Activated naive CD4-positive, alpha-beta T cell treated with anti-CD3 and anti-CD28 coated beads, Interleukin-2, amount 50 U/mL, for 72 hours (primary cell): Measurements from ENCODE around the gene NUBPL. TPM values are rescaled to one million over a fixed set of nuclear protein-coding genes. Genes with fewer than 3 reads are reported as not detected.
A peak's percentile ranks its signal among the peaks of the same experiment; 100 is the strongest.
"Not testable (repeated sequence)": the region's sequence is repeated elsewhere in the genome, so short reads cannot be mapped to it uniquely, and the experiment has no call there.

Experiments
- ATAC-seq, 2 donors: fragments of 150-1000 bp; cut with Tn5 transposase; 2 replicates each; pipeline ENCODE4 v1.10.0; 2021; ENCODE audit warnings: mild to moderate bottlenecking in 2 of 2, moderate library complexity in 2 of 2
- DNase-seq, 2 donors: peaks; one replicate each; pipeline ENCODE4 v3.0.0; 2021 to 2022; ENCODE audit warnings: low spot score in 2 of 2
- H3K27ac Mint-ChIP-seq, 2 donors: one replicate each; pipeline ENCODE4 v1.8.0; 2022; ENCODE audit warnings: mild to moderate bottlenecking in 2 of 2, mixed read lengths in 2 of 2
- H3K36me3 Mint-ChIP-seq, 2 donors: one replicate each; pipeline ENCODE4 v1.8.0; 2022; ENCODE audit warnings: mixed read lengths in 2 of 2
- H3K9me3 Mint-ChIP-seq, 2 donors: one replicate each; pipeline ENCODE4 v1.8.0; 2022; ENCODE audit warnings: mixed read lengths in 2 of 2
- total RNA-seq, 2 donors: library from RNA; stranded (reverse); gene quantifications; one replicate each; pipeline ENCODE4 v1.2.3, GENCODE V29; 2022

The NUBPL gene
- total RNA-seq, 2 donors from 2014 or later = 7.5 to 10.3 TPM

- Mint-ChIP-seq H3K36me3 (no peaks in the 10 kb centered on the region), H3K27ac (no peak overlapping the region), H3K9me3 (no peaks in the 10 kb centered on the region)
- no peak for ATAC-seq
- DNase-seq = no peak
Measured at GRCh38 chr14:31886156-31886835, 325.1 kb downstream of the NUBPL start.

- Mint-ChIP-seq H3K9me3 (no peaks in the 10 kb centered on the region), H3K36me3 (no peaks in the 10 kb centered on the region), H3K27ac (no peak overlapping the region)
- ATAC-seq = no peak
- no peak for DNase-seq
Measured at GRCh38 chr14:31887929-31888580, 326.9 kb downstream of the NUBPL start.

DNA sequence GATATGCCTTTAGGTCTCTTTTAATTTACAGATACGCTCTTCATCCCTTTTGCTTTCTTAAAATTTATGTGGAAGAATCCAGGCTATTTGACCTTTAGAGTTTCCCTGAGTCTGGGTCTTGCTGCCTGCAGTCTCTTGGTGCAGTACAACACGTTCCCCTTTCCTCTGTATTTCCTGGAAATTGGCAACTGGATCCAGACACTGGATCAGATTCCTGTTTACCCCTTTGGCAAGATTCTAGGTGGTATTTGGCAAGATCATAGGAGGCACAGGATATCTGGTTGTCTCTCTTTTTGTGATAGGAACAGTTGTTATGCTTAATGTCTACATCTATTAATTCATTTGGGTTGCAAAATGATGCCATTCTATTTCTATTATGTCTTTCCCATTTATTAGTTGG is 328.1 kb downstream of the NUBPL start:
- Mint-ChIP-seq H3K36me3 (no peaks in the 10 kb centered on the region), H3K27ac (no peak overlapping the region), H3K9me3 (no peaks in the 10 kb centered on the region)
- DNase-seq (no peak), ATAC-seq (no peak)

DNA sequence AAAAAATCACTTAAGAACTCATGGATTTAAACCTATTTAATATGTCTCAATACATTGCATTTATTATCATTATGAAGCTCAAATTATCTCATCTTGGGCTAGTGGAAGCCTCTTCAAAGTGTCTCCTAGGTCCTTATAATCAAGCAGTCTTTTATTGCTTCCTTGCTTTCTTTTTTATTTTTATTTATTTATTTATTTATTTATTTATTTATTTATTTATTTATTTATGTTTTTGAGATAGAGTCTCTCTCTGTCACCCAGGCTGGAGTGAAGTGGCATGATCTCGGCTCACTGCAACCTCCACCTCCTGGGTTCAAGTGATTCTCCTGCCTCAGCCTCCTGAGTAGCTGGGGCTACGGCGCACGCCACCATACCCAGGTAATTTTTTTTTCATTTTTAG is 329.0 kb downstream of the NUBPL start:
- not testable (repeated sequence) for DNase-seq, H3K36me3 Mint-ChIP-seq, H3K9me3 Mint-ChIP-seq, H3K27ac Mint-ChIP-seq, ATAC-seq

DNA sequence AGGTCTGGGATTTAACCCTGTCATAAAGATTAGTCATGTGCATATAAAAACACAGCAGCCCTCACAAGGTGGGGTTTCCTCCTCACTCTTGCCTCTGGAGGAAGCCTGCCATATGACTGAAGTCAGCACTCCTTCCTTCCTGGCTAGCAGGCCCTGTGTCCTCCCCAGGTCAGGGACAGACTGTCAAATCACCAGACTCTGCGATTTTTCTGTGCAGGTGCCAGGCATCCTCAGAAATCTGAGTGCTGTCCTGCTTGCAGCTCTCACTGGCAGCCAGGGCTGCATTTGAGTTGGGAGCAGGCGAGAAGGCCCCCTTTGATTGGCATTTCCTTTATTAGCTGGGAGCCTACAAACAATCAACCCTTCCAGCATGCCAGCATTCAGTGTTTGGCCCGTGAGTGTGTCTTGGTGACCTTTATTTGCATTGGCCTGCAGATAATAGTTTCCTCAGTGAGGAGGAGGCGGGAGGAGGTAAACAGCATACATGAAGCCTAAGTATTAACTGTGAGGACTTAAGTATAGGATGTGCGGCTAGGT is 332.1 kb downstream of the NUBPL start:
- no peak overlapping the region for H3K27ac Mint-ChIP-seq
- H3K9me3 Mint-ChIP-seq = no peaks in the 10 kb centered on the region
- ATAC-seq (no peak), DNase-seq (no peak)
- no peaks in the 10 kb centered on the region for H3K36me3 Mint-ChIP-seq

DNA sequence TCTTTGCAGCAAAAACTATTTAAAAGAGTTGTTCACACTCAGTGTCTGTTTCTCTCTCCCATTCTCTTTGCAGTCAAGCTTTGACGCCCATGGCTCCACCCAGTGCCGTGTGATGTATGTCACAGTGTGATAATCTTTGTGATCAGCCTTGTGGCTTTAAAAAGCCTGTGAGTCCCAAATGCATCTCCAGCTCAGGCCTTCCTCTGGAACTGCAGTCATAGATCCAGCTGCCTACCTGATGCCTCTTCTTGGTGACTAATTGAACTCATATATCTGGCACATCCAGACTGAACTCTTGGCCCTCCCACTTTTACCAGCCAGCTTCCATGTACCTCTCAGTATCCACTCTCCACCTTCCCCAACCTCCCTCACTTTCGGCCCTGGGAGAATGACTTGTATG is 333.1 kb downstream of the NUBPL start:
- Mint-ChIP-seq H3K9me3 (no peaks in the 10 kb centered on the region), H3K36me3 (no peaks in the 10 kb centered on the region), H3K27ac (no peak overlapping the region)
- DNase-seq = no peak
- no peak for ATAC-seq

- no peaks in the 10 kb centered on the region for H3K36me3 Mint-ChIP-seq
- DNase-seq = no peak
- H3K9me3 Mint-ChIP-seq = no peaks in the 10 kb centered on the region
- H3K27ac Mint-ChIP-seq = no peak overlapping the region
- no peak for ATAC-seq
Measured at GRCh38 chr14:31895206-31895605, 334.0 kb downstream of the NUBPL start.

GRCh38 chr14:31895646-31896045 is 334.4 kb downstream of the NUBPL start:
- DNase-seq = no peak
- ATAC-seq = no peak
- Mint-ChIP-seq H3K27ac (no peak overlapping the region), H3K36me3 (no peaks in the 10 kb centered on the region), H3K9me3 (no peaks in the 10 kb centered on the region)

DNA sequence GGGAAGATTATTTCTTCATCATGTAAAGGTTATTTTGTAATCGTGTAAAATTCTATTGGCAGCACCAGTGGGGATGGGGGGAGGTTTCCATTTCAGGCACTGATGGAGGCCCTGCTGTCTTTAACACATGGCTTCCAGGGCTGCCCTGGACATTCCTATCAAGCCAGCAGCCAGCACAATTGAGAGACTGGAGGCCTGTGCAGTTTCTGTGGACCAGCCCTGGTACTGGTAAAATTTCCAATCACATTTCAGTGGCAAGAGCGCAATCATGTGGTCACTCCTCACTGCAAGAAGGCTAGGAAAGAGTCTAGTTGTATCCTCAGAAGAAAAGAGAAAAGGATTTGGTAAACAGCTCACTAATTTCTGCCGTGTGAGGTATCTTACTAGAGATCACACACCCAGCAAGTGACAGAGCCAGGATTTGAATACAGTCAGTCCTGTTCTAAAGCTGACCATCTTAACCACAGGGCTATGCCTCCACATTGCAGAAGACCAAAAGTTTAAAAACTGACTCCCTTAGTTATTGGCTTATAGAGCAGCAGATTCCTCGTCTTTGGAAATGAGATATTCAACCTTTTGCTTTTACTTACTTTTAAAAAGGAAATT is 336.5 kb downstream of the NUBPL start:
- H3K9me3 Mint-ChIP-seq = no peaks in the 10 kb centered on the region
- ATAC-seq (no peak), DNase-seq (no peak)
- no peaks in the 10 kb centered on the region for H3K36me3 Mint-ChIP-seq
- H3K27ac Mint-ChIP-seq = no peak overlapping the region

GRCh38 chr14:31898838-31899528 is 337.8 kb downstream of the NUBPL start:
- H3K36me3 Mint-ChIP-seq = no peaks in the 10 kb centered on the region
- DNase-seq (no peak), ATAC-seq (no peak)
- H3K27ac Mint-ChIP-seq = no peak overlapping the region
- H3K9me3 Mint-ChIP-seq = no peaks in the 10 kb centered on the region

- H3K36me3 Mint-ChIP-seq = no peaks in the 10 kb centered on the region
- no peaks in the 10 kb centered on the region for H3K9me3 Mint-ChIP-seq
- H3K27ac Mint-ChIP-seq = no peak overlapping the region
- no peak for DNase-seq
- peak in 1 of 2 donors; percentile 47 for ATAC-seq
Measured at GRCh38 chr14:31902002-31902401, 340.8 kb downstream of the NUBPL start.

DNA sequence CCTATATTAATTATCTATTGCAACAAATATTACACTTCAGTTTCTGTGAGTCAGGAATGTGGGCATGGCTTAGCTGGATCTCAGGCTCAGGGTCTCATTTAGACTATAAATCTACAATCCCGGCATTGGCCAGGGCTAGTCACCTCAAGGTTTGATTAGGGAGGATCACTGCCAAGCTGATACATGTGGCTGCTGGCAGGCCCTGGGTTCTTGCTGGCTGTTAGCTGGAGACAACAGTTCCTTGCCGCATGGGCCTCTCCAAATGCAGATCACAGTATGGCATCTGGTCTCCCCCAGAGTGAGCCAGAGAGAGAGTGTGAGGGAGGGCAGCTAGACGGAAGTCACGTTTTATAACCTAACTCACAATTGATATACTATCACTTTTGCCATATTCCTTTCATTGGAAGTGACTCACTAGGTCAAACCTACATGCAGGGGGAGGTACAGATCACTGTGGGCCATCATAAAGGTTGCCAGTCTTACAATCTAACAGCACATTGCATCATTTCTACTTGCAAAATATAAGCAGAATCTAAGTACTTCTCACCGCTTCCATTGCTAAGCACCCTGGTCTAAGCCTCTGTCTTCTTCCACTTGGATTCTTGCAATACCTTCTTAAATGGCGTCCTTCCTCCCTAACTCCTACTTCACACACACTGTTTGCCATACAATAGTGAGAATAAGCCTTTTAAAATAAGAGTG is 341.9 kb downstream of the NUBPL start:
- no peaks in the 10 kb centered on the region for H3K36me3 Mint-ChIP-seq
- no peak for ATAC-seq
- DNase-seq = no peak
- H3K27ac Mint-ChIP-seq = no peak overlapping the region
- H3K9me3 Mint-ChIP-seq = no peaks in the 10 kb centered on the region

DNA sequence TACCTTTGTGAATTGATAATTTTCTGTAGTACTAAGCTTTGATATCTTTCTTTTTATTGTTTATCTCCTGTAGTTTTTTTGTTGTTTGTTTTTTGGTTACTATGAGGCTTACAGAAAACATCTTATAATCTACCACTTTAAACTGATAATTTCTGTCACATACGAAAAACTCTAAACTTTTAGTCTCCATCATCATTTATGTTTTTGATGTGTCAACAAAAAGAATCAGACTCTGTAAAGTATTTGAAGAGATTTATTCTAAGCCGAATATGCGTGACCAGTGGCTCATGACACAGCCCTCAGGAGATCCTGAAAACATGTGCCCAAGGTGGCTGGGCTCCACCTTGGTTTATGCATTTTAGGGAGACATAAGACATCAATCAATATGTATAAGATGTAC is 348.8 kb downstream of the NUBPL start:
- DNase-seq = no peak
- ATAC-seq = no peak
- Mint-ChIP-seq H3K36me3 (peaks cover 13 to 23% of the 10 kb centered on the region in 2 donors), H3K27ac (no peak overlapping the region), H3K9me3 (peaks cover 15 to 18% of the 10 kb centered on the region in 2 donors)
